ENCODE data around the gene SLC39A11.

DNA sequence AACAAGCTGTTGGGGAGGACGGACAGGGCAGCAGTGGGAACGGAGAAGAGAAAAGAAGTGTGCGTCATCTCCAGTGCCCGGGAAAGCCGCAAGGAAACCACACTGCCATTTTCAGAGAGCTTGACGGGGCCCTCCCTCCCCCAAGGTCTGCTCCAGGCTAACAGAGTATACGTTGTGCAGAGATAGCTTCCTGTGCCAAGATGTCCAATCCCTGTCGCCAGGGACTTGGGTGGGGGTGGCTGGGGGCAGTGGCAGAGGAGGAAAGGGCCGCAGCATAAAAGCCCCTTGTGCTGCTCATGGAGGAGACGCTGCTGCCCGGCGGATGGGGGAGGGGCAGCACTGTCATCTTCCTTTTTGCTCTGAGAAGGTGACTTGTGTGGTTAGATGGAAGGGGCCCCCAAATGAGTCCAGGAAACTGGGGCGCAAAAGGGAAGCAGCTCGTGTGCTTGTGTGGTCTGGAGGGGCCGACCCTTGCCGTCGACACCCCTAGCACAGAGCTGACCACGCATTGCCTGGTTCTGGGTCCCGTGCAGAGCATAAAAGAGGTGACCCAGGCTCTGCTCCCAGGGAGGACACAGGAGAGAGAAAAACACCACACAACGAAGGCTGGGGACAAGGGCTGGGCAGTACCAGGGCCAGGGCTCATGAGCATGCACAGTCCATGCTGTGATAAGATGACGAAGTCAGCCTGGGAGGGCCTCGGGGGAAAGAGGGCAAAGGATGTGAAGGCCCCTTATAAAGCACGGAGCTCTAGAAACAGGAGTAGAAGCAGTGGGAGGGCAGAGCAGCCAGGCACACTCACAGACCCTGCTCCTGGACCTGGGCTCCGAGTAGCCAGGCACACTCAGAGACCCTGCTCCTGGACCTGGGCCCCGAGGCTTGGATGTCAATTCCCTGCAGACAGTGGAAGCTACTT is 372.7 kb downstream of the SLC39A11 start:
- TF ChIP-seq, protein P1, sequence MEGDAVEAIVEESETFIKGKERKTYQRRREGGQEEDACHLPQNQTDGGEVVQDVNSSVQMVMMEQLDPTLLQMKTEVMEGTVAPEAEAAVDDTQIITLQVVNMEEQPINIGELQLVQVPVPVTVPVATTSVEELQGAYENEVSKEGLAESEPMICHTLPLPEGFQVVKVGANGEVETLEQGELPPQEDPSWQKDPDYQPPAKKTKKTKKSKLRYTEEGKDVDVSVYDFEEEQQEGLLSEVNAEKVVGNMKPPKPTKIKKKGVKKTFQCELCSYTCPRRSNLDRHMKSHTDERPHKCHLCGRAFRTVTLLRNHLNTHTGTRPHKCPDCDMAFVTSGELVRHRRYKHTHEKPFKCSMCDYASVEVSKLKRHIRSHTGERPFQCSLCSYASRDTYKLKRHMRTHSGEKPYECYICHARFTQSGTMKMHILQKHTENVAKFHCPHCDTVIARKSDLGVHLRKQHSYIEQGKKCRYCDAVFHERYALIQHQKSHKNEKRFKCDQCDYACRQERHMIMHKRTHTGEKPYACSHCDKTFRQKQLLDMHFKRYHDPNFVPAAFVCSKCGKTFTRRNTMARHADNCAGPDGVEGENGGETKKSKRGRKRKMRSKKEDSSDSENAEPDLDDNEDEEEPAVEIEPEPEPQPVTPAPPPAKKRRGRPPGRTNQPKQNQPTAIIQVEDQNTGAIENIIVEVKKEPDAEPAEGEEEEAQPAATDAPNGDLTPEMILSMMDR (IDR thresholded peaks at IDR 0.05; ENCODE audit: low read length): no peak
- no peak for TF ChIP-seq EZH2 (optimal IDR thresholded peaks at IDR 0.05; ENCODE audit: low read depth, low read length)

All from MM.1S (cell line).